ENCODE measurements around the gene SLCO3A1.

GRCh38 chr15:92184679-92185230 is 331.2 kb downstream of the SLCO3A1 start:
- no peak for TF ChIP-seq EZH2 (IDR thresholded peaks at IDR 0.05; ENCODE audit: insufficient read depth, poor library complexity, severe bottlenecking)
- TF ChIP-seq EZH2phosphoT487 (IDR thresholded peaks at IDR 0.05; ENCODE audit: insufficient read depth, low read depth) = no peak

Measured in GM23248 (cell line).